Heart left ventricle (tissue), 13 donors: ENCODE results near the gene NBAS.

Experiments used
- CTCF ChIP-seq, 12 donors: fragments of 200-600 bp; sonication (generic) in 4 of 12; IDR thresholded peaks; one replicate each; pipeline versions ENCODE4 v1.5.0 to v1.8.0; 2018 to 2022; ENCODE audit warnings: antibody characterized with exemption in 12 of 12, mild to moderate bottlenecking in 5 of 12
- POLR2A ChIP-seq, 2 donors: fragments of 450-650 bp; IDR thresholded peaks; one replicate each; pipeline ENCODE4 v1.6.1; 2017; ENCODE audit warnings: antibody characterized with exemption in 2 of 2, mild to moderate bottlenecking in 2 of 2, moderate library complexity in 2 of 2
- donor health status: ischemic (EF 13 %, LVEDD 7.1; RV severe dilation, severe dysfunction).
- donor health status: DM: no; HTN: yes; CAD: no.
- donor health status: DM: no; HTN: no; CAD: no.
- donor health status: ischemic (EF 25% LVEDD 6.9; RV normal size, moderate dysfunction).
- donor health status: ischemic (EF 25% LVEDD 5.7; RV mildly dilated, moderate dysfunction).
- donor health status: ischemic (EF 35%, LVEDD 5.7; RV mildly dilated, moderate dysfunction).
- donor health status: nonischemic (EF 11% LVEDD 7.7; RV severe dilation, severe dysfunction).
- donor health status: DM: yes; HTN: yes; CAD: no.
- donor health status: PGD.
- donor health status: ischemic (EF 29% LVEDD 5.4; RV normal size, mild dysfunction).
- donor health status: nonischemic (EF 23%, LVEDD 6.1; RV moderate dilation, normal function).

DNA sequence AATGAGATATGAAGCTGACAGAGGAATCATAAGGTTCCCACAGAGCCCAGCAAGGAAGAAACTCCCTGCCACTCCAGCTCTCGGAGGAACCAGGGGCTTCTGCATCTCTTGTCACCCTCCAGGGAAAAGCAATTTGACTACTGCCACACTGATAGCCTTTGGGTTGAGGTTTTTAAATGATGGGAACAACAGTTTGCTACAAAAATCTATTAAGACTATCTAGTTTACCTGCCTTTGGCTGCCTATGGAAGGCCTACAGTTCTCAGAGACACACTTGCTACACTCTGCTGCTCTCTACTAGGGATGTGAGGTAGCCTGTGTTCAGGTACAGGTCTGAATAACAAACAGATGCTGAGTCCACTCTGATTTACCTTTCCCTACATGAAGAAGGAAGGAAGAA is 161.9 kb downstream of the NBAS start:
- TF ChIP-seq CTCF (IDR thresholded peaks at IDR 0.05), result no peak
- TF ChIP-seq POLR2A (IDR thresholded peaks at IDR 0.05), result no peak
